B cell (primary cell): ENCODE measurements around the gene MAP2K5.

Experiments
- EZH2 ChIP-seq: IDR thresholded peaks from 2 replicates; pipeline ENCODE4 v1.6.1; 2012; ENCODE audit warnings: borderline replicate concordance, low read depth, mild to moderate bottlenecking, moderate library complexity, low read length; ENCODE audit not compliant: insufficient read depth, poor library complexity, severe bottlenecking
- TF ChIP-seq, protein P1 (sequence below): fragments of 200-600 bp; IDR thresholded peaks from one replicate; pipeline ENCODE4 v1.8.0; 2022; ENCODE audit warnings: antibody characterized with exemption, mild to moderate bottlenecking

- TF ChIP-seq, protein P1, sequence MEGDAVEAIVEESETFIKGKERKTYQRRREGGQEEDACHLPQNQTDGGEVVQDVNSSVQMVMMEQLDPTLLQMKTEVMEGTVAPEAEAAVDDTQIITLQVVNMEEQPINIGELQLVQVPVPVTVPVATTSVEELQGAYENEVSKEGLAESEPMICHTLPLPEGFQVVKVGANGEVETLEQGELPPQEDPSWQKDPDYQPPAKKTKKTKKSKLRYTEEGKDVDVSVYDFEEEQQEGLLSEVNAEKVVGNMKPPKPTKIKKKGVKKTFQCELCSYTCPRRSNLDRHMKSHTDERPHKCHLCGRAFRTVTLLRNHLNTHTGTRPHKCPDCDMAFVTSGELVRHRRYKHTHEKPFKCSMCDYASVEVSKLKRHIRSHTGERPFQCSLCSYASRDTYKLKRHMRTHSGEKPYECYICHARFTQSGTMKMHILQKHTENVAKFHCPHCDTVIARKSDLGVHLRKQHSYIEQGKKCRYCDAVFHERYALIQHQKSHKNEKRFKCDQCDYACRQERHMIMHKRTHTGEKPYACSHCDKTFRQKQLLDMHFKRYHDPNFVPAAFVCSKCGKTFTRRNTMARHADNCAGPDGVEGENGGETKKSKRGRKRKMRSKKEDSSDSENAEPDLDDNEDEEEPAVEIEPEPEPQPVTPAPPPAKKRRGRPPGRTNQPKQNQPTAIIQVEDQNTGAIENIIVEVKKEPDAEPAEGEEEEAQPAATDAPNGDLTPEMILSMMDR, result no peak
- TF ChIP-seq EZH2, result no peak
These were observed 227.8 kb downstream of the MAP2K5 start for GRCh38 chr15:67770358-67770628.
